HG03135 (cell line): ENCODE data around the gene ZFYVE21.

Source experiments
- ATAC-seq: cut with Tn5 transposase; IDR thresholded peaks from one replicate; pipeline ENCODE4 v1.9.1; 2021; ENCODE audit warnings: mild to moderate bottlenecking, moderate library complexity; ENCODE audit not compliant: unreplicated experiment

The ZFYVE21 gene

DNA sequence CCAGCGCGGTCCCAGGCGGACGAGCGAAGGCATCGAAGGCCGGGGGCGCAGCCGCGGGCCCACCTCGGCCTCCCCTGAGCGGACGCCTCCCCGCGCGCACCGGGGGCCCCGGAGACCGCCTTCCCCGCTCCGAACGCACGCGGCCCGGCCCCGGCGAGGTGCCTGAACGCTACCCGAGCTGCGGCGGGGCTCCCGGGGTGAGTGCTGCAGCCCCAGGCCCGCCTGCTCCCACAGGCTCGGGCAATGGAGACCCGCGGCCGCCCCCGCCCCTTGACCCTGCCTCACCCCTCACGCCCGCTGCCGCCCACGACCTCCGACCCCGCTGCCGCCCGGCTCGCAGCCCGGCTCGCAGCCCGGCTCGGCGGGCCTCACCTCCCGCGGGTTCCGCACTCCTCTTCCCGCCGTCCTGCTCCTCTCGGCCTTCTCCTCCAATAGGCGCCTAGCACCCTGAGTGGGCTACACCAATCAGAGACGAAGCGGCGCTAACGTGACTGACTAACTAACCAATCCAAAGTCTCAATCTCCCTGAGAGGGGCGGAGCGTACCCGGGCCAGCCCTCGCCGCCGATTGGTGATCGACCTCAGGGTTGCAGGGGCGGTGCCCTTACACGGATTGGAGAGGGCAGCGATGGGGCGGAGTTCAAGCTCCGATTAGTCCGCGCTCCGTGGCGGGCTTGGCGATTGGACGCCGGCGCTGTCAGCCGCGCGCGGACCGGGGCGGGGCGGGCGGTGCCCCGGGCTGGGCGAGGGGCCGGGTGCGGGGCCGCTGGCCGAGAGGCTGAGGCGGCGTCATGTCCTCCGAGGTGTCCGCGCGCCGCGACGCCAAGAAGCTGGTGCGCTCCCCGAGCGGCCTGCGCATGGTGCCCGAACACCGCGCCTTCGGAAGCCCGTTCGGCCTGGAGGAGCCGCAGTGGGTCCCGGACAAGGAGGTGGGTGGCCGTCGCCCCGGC, at the start of gene ZFYVE21, which contains the start of gene XRCC3:
Gene ZFYVE21 (plus strand): TSS at position 759 of the 949 bp plus-strand sequence. CDS start 32 bp downstream, at position 791.
Gene XRCC3 (minus strand): TSS at position 400 of the 949 bp plus-strand sequence. CDS start 4,364 bp downstream, outside the sequence.
- peak; percentile 95 for ATAC-seq

DNA sequence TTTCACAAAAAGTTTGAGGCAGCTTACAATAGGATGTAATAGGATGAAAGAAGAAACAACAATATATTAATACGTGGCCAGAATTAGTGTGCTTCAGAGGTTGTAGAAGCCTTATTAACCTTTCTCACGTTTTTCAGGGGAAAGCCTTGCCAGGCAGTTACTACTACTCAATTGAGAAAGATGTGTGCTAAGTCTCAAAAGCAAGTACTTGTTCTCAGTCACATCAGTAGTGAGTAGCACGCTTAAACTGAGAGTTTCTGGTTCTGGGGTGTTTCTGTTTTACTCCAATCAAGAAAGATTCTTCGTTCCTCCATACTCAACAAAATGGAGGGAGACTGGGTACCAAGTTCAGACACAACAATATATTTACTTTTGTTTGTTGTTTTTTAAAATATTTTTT, 47.9 kb upstream of the ZFYVE21 start:
- ATAC-seq, result no peak

DNA sequence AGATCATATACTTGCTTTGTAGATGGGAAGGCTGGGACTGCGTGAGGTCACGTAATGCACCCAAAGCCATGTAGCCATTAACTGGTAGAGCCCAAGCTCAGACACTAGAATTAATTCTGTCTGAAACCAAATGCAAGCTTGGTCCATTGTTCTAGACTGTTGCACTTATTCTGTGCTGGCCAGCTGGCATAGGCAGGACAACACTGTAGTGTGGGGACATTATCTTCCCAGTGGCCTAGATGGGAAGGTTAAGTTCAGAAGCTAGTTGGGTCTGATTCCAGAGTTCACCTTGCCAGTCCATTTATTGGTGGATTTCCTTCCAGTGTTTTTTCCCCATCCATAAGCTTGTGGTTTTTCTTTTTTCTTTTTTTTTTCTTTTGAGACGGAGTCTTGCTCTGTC, 47.5 kb upstream of the ZFYVE21 start:
- ATAC-seq, result no peak

DNA sequence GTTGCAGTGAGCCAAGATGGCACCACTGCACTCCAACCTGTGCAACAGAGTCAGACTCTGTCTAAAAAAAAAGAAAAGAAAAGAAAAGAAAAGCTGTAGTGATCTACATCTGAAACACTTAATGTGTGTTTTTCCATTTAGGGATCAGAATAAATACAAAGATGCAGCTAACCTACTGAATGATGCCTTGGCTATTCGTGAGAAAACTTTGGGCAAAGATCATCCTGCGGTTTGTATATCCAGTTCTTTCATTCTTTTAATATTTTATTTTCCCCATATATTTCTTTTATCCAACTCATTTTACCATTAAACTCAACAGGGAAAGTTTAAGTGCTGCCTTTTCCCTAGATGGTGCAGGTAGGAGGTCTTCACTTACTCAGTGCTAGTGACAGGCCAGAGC, 46.2 kb upstream of the ZFYVE21 start:
- ATAC-seq, result no peak

DNA sequence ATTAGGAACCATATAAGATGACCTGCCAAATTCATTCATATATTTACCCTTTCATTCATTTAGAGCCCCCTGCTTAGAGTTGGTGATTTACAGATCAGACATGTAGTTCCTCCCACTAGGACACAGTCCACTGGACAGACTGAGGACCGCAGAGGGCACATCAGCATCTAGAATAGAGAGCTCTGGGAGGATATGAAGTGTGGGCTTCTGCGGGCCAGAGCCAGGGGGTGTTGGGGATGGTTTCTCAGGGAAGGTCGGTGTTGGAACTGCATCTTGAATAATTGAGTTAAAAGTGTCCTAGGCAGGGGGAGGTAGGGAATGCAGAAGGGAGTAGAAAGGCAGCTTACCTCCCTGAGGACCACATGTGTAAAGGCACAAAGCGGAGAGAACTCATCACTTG, 43.7 kb upstream of the ZFYVE21 start:
- no peak for ATAC-seq

DNA sequence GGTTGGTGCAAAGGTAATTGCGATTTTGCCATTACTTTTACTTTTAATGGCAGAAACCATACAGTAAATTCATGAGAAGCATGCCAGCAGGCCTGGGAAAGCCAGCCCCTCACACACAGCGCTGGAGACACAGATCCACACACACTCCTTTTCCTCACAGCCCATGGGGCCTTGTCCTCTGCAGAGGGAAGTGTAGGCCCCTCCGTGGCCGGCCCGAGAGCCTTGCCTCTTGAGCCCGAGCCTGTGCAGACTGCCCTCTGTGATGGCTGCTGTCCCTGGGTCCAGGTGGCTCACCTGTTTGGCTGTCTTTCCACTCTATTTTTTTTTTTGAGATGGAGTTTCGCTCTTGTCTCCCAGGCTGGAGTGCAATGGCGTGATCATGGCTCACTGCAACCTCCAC, 39.7 kb upstream of the ZFYVE21 start:
- ATAC-seq, result no peak

DNA sequence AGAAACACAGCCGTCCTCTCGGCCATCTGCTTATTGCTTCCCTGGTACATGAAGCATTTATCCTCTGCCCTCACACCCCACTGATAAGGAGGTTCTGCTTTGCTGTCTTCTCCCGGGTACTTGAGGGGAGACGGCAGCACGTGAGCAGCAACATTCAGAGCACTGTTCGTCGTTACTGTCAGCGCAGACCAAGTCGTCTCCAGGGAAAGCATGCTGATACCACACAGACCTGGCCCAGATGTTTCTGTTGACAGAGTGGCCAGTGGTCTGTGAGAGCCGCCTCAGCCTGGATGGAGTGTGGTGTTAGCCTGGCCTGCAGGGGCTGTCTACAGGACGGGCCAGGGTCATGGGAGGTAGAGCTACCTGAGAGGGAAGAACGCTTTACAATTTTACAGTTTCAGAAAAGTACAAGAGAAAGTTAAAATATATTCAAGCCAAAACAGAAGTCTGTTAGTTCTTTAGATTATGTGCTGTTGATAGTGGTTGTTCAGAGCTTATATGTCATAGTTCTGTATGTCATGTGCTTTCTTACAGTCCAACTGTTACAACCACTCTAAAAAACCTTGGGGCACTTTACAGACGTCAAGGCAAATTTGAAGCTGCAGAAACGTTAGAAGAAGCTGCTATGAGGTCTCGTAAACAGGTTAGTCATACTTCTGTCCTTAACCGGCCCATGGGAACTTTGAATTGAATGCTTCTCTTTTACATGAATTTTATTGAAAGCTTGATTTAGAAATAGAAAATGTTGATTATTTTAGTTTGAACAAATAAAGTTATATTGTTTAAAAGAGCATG, 38.5 kb upstream of the ZFYVE21 start:
- ATAC-seq, result no peak

DNA sequence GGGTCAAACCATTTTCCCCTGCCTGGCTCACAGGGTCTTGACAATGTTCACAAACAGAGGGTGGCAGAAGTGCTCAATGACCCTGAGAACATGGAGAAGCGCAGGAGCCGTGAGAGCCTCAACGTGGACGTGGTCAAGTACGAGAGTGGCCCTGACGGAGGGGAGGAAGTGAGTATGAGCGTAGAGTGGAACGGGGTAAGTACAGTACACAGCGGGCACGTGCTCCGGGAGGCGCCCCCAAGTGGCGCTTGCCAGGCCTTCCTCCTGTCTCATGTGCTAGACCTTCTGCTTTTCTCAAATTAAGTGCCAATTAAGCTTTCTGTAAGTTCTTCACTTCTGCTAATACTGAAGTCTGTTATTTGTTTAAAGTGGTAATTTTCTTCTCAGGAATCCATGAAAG, 36.3 kb upstream of the ZFYVE21 start:
- peak; percentile 81 for ATAC-seq

DNA sequence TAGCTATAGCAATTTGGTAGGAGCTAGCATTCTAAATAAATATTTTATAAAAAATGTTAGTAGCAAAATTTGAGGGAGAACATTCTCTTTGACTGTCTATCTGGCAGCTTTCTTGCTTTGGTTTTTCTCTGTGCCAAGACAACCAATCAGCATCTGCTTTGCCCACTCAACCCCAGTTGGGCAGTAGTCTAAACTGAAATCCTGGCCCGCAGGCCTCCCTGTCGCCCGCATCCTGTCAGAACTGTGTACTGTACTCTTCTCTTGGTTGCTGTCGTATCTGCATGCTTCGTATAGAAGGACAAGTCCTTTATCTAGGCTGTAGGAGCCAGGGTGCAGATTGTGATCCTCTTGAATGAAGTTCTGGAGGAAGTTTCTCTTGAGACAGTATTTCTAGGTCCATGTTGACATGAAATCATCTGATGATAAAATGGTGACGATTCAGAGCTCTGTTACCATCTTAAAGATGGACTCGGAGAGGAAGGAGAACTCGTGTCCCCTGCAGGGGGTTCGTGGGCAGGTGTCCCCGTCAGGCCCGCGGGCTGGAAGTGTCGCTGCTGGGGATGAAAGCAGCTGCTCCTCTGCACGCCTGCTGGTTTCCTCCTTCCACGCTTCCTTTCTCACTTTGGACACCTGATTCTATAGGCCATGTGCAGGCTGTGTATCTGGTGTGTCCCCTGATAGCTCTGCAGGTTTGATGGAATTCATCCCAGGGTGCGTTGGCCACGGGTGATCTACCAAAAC, 34.9 kb upstream of the ZFYVE21 start:
- ATAC-seq, result no peak

DNA sequence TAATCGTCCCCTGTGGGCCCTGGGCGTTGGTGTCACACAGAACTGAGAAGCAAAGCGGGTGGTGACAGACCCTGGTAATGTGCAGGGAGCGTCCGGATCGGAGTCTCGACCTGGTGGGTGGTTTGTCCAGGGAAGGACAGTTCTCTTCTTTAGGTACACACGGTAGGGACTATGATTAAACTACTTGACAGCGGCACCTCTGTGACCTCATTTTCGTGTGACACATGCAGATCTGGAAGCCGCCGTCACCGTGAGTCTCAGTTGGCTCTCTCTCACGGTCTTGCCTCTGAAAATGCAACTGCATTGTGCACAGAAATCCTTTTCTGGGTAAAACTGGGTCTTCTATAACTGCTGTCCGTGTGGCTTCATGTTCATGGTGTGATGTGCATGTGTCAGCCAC, 32.5 kb upstream of the ZFYVE21 start:
- ATAC-seq, result no peak

DNA sequence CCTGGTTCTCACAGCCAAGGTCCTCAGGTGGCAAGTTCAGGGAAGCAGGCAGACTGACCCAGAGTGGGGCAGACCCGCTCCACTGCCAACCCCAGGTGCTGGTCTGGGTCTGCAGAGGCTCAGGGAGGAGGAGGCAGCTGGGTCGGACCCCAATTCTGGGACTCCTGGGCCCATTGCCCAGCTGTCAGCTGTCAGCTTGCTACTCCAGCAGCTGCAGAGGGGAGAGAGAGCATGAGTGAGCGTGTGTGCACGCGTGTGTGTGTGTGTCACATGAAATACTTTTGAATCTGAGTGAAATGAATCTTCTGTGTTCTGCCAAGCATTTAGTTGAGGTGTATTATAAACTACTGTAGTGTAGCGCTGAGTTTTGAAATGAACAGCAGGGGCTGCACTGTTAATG, 31.1 kb upstream of the ZFYVE21 start:
- ATAC-seq, result no peak

DNA sequence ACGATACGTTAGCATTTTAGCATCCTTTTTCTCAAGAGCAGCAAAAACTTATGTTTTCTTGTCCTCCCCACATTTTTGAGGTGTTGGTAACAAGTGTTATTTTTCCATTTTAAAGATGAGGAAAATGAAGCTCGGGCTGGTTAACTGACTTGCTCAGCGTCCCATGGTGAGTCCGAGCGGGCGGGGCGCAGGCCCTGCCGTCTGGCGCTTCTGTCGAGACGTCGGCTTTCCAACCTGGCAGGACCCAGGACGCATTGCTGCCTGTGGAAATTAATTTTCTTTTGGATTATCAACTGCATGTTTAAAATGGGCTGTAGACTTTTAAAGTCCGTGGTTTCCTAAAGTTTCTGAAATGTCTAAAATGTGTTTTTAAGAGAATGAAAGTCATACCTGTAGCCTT, 30.7 kb upstream of the ZFYVE21 start:
- no peak for ATAC-seq

DNA sequence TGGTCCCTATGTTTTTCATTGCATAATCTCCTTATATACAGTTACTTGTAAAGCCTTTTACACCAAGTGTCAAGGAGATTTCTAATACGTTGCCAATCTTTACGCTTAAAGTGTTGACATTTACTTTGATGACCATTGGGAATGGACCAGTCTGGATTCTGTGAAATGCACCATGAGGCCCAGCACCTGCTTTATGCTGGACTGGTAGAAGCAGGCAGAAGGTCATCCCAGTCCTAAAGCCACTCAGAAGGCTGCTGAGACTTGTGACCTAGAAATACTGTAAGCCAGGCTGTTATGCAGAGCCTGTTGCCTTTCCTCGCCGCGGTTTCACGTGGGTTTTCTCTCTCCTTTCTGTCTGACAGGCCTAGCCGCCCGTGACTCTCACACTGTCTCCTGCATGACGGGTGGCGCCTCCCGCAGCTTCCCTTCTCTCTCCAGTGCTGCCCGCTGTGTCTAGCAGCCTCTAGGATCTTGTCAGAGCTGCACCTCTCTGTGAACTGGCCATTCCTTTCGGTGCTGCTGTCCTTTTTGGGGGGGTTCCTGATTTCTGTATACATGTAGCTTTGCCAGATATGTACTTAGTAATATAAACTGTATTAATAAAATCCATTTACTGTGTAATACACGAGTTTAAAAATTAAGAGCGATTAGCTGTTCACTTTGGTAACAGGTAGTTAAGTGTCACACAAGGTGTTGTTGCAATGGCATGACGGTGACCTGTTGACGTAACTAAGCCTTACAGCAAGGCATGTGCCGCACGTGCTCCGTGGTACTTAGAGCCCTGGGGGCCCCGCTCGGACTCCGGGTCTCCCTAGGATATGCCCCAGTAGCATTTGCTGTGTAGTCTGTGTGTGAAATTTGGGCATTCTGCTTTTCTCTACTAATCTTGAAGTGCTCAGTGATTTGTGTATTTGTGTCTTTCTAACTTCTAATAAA, 30.1 kb upstream of the ZFYVE21 start:
- no peak for ATAC-seq

DNA sequence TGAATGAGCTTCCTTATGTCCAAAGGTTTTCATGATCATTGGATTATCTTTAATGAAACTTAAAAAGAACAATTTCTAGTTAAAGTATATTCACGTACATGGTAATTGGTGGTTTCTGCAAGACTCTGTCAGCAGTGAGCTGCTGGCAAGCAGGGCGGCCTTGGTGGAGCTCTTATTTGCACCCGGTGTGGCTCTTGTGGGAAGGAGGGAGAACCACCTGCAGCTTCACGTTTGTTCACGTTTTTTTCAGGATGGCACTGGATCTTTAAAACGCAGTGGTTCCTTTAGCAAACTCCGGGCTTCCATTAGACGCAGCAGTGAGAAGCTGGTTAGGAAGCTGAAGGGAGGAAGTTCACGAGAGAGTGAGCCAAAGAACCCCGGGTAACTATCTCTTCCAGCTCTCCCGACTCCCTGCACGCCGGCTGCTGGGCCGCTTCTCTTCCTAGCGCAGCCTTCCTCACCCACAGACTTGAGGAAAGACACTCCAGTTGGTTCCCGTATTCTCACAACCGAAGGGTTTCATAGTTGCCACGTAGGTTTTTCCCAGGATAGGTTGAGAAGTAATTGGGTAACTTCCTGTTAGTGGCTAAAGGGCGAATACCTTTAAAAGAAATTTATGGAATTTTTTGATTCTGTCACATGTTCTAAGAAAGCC, 28.7 kb upstream of the ZFYVE21 start:
- ATAC-seq, result no peak

DNA sequence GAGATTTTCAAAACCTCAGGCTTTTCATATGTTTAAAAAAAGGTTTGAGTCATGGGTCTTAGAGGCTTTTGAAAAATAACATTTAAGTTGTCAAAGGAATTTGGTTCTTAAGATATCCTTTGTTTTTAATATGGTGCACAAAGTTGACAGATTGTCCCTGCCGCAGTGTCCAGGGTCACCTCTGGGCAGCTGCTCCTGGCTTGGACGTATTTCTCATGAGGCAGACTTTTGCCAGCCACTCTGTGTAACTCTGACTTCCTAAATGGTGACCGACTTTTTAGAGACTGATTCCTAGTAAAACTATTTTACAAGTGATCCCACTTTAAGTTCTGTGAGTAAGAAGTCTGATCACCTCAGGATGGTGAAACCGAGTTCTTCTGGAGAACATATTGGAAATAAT, 27.9 kb upstream of the ZFYVE21 start:
- no peak for ATAC-seq

DNA sequence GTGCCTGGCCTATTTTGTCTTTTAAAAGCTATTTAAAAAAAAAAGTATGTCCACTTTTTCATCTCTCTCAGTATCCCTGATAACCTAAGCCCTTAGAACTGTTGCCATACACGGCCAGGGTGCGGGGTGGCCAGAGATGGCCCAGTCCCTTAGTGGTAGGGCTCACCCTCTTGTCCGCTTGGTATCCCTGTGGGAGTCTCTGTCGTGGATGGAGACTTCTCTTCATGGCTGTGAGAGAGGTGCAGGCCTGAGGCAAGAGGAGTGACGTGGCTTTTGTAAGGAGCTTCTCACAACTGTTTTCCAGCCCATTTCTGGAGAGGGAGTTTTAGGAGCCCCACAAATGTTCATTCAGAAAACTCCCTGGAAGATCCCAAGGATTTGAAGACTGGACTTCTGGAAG, 27.2 kb upstream of the ZFYVE21 start:
- ATAC-seq, result no peak

DNA sequence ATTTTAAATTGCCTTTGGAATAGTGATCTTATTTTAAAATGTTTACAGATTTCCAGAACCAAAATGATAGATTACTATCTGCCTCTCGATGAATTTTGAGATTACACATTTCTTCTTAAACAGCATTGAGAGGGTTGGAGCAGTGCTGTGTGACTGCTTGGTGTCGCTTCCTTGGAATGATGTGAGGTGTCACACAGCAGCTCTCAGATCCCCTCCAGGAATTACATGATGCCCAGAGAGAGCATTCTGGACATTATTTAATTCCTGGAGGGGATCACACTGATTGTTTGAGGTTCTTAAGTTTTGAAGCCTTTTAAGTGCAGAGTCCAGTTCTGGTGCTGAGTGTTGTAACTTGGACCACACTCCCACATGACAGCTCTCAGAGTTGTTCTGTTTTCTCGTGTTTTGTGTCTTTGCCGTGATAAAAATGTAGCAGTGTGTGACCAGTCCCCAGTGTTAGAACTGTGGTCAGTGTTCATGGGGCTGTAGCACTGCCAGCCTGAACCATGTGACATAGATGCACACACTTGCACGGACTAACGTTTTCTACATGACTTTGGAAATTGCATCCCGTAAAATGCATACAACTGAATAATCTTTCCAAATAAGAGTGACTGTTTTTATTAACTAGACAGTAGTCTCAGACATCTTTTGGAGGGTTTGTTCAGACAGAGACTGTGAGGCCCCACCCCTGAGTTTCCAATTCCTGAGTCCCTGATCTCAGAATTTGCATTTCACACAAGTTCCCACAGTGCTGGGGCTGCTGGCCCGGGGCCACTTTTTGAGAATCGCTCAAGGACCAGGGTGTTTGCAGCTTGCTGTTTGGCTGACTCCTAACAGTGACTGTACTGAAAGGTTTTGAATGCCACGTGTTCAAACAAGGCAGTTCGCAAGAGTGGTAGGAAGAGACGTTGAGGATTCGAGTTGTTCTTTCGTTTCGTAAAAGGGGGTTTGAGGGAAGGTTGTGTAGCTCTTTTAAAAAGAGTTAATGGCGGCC, 26.4 kb upstream of the ZFYVE21 start:
- ATAC-seq, result no peak

DNA sequence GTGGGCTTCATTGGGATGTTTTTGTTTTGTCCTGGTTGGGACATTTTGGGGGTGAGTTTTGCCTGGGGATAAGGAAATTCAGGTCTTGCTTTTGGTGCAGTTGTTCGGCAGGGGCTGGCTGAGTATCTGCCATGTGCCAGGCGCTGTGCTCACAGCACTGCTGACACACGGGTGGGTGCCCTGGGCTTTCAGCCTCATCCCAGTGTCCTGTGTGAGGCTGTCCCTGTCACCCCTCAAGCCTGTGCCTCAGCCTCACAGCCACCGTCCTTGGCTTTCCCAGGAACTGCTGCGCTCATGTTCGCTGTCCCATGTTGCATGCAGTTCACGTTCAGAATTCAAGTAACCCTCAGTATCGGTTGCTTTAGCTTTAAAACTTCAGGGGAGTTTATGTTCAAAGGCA, 25.3 kb upstream of the ZFYVE21 start:
- no peak for ATAC-seq
